Cerebellar nuclear complex (tissue), 1 donor: ENCODE results near the gene EVX2.

Experiments used
- DNase-seq, 2 experiments: peaks; one replicate each; lab custom pipeline; 2025; lab: John Stamatoyannopoulos, UW

The EVX2 gene

DNA sequence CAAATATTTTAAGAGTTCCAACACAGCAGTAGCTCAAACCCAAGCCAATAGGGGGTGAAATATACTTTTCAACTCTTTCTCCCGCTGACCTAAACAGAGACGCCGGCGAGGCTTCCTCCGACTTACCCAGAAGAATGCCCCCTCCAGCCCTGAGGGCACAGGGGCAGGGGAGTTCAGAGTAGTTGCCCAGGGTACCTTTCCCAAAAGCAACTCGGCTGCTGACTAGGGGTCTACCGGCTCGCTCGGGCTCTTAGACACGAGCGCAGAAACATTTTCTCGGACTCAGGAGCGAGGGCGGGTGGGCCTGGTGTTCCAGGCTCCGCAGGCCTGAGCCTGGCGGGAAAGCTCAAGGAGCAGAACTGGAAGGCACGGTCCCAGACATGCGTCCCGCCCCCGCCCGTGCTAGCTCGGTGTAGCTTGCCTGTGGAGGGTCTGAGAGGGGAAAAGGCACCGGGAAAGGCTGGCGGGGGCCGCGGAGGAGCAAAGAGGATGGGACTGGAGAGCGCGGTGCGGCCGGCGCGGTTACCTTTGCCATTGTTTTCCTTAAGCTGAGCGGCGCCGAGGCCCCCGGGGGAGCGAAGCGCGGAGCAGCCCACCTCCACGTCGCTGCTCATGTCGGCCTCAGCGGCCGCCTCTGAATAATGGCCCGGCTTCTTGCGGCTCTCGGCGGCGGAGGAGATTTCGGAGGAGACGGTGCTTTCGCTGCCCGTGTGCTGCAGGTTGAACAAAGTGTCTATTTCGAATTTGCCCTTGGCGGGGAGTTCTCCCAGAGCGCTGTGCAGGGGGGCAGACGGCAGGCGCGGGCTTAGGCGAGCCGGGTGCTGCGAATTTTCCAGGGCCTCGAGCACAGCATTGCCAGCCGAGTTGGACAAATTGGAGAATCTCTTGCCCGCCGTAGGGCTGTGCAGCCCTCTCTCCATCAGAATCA is 674 bp downstream of the EVX2 start:
- DNase-seq: no peak

DNA sequence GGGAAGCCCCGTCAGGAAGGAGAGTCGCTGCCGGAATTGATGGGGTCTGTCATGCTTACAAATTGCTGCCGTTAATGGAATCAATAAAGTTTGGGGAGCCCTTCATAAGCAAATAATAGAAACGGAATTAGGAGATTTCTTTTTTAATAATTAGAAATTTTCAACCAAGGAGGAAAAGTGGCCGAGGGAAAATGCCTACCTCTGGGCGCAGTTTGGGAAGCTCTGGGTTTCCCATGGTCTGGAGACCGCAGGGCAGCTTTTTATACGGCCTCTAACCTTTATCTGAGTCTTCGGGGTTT is 1.3 kb downstream of the EVX2 start:
- DNase-seq: no peak

DNA sequence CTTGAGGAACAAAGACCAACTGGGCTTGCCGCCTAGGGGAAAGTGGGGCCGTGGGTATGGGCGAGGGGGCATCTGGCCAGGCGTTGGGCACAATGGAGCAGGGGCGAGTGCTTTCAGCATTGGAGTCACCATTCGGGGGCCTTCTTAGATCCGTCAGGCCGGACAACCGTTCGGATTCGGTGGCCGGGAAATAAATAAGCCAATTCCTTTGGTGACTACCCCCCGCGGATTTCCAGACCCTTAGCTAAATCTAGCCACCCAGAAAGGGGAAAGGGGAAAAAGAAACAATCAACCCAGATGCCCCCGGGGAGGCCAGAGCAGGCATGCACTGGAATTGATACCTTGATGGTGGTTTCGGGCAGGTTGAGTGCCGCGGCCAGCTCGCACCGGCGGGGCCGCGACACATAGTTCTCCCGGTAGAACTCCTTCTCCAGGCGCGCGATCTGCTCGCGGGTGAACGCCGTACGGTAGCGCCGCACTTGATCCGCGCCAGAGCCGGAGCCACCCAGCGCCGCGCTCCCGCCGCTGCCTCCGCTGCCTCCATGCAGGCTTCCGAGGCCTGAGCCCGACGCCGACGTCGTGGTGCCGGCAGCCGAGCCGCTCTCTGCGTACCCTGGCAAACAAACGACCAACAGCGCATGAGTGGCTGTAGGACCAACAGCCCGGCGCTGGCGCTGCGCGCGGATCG is 1.8 kb downstream of the EVX2 start:
- no peak for DNase-seq

DNA sequence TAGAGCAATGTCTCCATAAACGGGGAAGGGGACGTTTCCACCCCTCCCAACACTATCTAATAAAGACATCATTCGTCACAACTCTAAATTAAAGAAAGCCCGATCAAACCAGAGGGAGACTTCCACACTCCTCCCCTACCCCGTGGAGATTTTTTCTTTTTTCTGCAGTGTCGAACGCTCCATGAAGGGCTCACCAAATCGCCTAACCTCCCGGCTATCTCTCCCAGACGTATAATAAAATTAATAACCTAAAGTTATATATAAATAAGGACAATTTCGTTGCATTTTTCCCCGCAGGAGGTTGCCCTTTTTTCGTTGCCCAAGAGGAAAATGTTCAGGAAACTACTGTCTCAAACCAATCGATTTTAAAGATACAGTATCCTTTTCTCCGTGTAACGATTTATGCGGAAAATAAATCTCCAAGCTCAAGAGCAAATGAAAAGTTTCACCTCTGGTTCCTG is 2.4 kb downstream of the EVX2 start:
- no peak for DNase-seq

DNA sequence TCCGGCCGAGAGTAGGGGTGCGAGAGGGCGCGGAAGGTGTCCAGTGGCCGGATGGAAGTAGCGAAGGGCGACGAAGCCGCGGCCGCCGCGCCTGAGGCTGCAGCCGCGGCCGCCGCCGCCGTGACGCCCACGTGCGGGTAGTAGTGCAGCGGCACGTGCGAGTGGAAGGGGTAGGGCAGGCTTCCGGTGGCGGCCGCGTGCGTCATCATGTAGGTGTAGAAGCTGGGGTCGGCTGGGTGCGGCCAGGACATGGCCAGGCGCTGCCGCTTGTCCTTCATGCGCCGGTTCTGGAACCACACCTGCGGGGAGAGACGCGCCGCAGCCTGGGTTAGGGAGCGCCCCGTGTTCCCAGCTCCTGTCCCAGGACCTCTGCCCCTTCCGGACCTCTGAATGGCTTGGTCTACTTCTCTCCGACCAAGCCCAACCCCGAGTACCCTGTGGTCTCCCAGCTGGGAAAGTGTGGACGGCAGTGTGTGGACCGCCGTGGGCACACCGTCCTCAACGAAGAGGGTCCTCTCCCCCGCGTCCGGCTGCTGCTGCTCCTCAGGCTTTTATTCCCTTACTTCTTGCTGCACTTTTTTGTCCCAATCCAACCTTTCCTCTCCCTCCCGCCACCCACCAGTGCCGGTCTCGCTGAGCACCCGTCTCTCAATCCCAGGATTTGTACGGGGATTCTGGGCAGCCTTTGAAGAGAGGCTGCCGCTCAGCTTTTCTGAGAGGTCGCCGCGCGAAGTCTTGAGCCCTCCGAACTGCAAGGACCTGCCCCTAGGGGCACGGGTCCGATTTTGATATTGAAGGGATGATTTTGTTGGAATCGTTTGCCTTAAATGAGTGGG is 3.0 kb downstream of the EVX2 start:
- DNase-seq: no peak

DNA sequence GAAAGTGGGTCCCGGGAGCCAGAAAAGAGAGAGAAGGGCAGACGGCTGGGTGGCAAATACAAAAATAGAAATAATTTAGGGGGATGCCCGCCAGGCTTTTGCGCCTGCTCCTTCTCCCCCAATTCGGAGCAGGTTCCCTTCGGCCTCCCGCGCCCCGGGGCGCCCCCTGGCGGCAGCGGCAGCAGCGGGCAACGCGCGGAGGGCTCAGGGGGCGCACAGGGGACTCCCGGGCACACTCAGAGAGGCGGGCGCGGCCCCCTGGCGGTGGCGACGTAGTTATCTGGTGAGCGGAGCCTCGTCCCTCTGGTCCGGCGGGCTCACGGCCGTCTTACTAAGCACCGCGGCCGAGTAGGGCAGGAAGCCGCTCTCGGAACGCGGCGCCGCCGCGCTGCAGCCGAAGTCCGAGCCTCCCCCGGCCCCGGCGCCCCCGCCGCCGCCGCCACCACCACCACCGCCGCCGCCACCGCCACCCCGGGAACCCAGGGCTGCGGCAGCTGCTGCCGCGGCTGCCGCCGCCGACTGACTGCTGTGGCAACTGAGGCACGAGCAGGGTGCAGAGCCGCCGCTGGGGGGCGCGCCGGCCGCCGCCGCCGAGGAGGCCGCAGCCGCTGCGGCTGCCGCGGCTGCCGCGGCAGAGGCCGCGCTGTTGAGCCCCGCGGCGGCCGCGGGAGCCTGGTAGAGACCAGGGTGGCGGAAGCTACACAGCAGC is 3.8 kb downstream of the EVX2 start:
- DNase-seq: no peak

DNA sequence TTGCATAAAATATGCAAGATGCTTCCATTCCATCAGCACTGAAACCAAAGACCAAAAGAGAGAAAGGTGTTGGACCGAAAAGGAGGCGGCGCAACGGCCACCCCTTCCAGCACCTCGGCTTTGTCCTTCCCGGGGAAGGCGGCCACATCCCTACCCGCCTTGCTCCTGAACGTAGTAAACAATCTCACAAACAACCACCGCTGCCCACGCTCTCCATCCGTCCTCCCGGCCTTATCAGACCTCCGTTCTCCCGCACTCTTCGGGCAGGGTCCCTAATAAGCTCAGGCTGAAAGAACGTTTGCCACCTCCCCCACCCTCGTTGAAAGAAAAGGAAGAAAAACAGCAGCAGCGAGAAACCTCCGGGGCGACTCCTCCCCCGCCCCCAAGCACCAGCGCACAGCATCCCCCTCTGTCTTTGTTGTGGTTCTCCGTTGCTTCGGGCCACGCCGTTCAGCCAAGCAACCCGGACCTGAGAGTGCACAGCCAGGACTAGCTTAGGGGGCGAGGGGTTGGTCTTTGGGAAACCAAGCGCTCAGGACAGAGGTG is 4.4 kb downstream of the EVX2 start:
- no peak for DNase-seq

DNA sequence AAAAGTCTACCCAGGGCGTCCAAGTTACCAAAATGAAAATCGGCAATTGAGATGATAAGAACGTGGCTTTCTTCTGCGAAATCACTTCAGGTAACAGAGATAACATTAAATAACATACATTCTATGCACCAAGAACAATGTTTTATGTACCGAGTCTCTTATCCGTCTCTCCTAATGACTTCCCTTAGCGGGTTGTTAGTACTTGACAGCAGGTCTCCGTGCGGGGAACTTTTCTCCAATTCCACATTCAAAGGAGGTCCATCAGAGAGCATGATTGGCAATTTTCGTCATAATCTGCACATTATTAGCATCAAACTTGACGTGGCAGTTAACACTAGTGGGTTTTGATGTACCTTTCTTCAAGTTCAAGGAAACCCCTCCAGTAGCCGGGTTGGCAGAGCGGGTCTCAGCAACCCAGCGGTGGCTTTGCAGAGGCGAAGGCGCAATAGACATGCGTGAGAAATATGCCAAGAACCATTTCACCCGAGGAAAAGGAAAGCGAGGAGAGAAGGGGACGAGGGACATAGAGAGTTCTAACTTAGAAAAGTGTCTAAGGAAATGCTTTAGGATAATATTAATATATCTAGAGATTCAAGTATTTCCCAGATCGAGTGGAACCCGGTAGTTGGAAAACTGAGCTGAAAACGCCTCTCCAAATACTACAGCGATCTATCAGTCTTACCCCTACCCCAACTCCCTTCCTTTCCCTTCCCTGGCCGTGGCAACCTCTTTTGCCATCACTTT is 5.0 kb downstream of the EVX2 start:
- no peak for DNase-seq

DNA sequence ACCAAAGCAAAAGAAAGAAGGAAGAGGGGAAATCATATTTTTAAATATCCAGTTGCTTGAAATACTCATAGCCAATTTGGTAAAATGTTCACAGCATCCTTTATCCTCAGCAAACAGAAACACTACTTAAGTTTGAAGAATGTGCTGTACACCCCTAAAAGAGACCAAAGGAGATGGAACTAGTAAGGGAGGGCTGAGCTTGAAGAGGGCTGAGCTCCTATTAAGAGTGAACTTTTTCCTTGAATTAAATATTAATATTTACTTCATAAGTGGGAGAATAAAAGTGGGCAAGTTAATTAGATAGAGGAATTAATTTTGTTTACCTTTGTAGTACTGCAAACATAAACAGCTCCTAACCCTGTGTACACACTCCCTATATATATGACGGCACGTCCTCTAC is 7.0 kb downstream of the EVX2 start:
- DNase-seq: no peak

DNA sequence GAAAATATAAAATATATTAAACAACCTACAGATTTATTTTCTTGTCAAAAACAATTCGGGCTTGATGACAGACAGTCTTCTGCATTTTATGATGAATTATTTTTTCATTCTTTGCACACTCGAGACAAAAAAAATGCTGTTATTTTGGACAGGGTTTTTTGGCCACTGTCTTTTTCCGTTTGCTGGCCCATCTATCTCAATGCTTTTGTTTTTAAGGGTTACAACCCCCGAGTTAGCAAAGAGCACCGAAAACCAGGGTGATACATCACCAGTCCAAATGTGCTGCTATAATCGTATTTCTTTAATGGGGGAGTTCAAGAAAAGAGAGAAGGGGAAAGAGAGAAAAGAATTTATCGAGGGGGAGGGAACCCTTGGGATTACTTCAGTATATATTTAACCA is 7.7 kb downstream of the EVX2 start:
- no peak for DNase-seq

DNA sequence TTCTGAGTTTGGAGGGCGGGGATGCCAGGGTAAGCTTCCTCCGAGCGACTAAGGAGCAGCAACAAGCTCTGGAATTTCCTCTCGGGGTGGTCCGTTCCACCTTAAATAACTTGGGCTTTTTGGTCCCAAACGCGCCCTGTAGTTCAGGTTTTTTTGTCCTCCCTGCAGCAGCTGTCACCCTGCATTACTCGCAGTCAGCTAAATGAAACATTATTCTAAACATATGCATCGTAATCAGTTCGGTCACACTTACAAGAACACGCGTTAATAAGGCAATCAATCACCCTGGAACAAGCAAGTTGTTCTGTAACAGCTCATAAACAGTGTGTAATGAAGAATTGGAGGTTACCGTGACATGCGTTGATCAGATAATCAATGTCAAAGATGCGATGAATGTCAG is 8.3 kb downstream of the EVX2 start:
- no peak for DNase-seq

DNA sequence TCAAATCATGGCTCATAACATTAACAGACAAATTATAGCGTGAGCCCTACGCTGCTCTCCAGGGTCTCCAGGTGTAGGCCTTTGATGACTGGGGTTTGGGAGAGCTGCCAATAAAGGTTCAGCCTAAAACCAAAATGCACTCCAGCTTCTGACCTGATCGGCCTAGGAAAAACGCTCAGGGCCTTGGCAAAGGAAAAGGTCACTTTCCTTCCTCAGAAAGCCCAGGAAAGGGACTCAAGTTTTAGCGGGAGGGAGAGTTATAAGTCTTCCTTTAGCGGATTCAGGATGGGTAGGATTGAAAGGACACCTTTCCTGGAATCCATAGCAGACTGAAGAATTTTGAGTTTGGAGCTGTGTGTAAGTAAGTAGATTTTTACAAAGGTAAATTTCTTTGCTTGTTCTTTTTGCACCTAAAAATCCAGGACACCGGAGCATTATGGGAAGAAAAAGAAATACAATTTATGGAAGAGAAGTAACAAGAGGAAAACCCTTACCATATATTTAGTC is 8.8 kb downstream of the EVX2 start:
- DNase-seq: no peak

DNA sequence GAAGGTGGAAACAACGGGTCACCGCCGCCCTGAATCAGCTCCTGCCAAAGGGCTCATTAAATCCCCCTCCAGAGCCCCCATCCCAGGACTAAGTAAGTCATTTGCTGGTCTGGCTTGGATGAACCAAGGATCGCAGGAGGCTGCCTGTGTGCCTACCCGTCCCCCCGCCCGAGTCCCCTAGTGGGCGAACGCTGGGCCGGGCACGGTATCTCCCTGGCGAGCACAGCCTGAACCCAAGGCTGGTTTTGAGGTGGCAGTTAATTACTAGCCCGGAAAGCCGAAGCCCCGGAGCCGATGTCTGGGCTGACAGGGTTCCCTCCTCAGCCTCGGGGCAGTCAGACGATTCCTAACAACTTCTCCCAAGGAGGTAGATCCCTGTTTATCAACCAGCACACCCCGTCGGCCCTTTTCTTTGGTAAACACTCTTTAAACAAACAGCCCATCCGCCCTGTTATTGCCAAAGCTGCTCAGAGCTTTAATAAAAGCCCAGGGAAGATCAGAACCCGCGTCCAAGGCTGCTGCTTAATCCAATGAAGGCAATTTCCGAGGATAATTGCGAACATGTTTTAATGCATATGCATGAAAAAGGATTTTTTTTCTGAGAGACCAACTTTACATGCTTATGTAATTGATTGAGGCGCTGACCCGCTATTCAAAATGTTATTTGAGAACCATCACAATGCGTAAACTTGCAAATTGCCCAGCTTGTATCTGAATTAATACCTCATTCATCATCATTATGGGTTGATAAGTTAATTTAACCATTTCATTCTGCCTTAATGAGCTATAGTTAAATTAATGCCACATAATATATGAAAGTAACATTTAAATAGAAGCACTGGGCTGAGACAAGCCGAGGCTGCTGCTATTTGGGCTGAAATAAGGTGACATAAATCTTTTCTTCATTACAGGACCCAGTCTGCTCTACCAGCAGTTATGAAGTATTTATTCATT is 10.5 kb downstream of the EVX2 start:
- no peak for DNase-seq

DNA sequence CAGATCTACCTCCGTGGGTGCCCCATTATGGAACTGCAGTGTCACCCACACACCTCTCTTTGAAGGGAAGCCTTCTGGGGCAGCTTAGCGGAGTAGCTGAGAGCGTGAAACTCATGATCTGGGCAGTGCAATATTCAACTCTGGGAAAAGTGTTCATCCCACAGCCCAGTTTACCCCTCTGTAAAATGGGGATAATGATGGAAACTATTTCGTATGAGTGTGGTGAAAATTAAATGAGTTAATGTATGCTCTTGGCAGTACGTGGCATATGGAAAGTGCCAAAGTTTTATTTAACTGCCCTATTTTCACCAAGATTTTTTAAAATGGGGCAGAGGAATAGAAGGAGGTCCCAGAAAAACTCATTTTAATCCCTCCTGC is 11.5 kb downstream of the EVX2 start:
- DNase-seq: no peak

DNA sequence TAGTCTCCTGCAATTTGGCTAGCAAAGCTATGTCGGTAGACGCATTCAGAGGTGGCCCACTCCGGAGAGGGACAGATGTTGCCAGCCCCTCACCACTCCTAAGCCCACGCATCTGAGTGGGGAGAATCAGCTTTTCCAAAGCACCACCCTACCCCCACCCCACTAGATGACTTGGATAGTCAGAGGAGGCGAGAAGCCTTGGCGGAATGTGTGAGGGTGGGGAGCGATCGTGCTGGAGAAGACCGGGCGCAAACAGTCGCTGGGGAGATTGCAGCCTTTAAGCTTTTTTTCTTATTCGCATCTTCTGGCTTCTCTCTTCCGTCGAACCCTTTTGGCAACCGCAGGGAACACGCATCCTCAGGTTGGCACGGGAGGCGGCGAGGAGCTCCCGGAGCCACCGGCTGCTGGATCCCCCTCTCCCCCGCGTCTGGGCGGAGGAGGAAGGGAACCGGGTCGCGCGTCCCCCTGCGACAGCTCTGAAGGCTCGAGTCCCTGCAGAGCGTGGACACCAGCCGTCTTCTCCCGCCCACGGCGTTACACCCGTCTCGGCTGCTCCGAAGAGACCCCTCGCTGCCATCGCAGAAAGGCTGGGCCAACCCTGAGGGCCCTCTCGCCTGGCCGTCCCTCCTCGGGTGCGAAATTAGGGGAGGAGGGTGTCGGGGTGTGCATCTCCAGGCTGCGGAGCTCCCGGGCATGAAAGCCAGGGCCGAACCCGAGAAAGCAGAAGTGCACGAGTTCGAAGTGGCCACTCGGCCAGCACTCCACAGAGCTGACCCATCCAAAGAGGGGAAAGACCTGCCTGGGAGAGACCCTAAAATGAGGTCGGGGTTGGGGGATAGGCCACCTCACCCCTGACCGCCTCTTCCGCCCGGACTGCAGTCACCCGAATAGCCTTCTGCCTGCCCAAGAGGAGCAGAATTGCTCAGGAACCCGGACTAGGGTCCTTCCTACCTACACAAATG is 12.2 kb downstream of the EVX2 start:
- DNase-seq: no peak

DNA sequence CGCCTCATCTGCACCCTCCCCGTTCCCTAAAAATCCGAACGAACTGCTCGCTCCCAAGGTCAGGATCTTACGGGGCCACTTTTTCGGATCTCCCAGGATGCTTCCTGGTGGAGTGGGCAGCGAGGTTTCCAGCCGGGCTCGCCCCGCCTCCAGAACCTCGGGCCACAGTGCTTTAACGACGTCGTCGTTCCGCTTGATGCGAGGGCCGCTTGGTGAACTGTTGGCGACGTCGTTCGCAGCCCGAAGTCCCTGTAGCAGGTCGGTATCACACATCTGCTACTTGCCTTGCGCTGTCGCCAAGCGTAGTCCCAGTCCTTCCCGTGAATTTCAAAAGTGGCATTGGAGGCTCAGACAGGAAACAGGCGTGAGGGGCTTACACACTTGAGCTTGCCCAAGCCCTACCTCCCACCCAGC is 15.3 kb downstream of the EVX2 start:
- DNase-seq: no peak

DNA sequence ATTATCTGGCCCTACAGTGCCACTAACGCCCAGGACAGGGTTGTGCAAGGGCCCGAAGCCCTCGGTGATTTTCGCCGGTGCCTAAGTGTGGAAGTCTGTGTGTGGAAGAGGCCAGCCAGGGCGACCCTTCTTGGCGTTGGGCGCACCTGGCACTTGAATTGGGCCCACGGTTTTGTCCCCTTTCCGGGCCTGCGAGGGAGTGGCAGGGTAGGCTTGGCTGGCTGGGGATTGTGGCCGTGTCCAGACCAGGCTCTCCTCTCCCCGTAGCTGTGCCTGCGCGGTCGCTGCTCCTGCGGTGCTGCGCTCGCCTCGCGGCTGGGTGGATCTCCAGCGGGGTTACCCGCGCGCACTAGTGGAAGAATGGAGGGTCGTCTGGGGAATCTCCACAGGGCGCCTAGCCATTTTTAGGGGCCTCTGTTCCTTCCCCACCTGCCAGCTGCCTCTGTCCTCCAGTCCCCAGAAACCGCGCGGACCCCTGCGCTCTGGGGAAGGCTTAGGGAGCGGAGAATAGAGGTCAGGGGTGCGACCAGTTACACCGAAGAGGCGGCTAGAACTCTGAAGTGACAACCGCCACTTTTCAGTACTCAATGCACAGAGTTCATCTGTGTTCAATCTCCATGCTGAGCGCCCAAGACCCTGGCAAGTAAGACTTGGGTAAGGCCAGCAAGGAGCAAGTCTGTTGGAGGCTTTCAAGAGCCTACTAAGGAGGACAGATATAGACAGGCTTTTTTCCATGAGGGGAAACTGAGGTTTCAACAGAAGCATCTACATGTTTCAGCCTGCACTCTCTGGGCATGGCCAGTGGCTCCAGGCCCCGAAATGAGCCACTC is 16.0 kb downstream of the EVX2 start:
- no peak for DNase-seq
